H1 (cell line): ENCODE measurements around the gene WNT7A. TPM values are rescaled to one million over a fixed set of nuclear protein-coding genes. Genes with fewer than 3 reads are reported as not detected.

Experiments
- CTCF ChIA-PET: fragments of 300-600 bp; sonication (Branson Sonifier 250); formaldehyde crosslinking; loops from one replicate; lab custom pipeline; 2021; ENCODE audit not compliant: partially characterized antibody; lab: Charles Lee
- POLR2A ChIA-PET: fragments of 300-600 bp; sonication (Branson Sonifier 250); formaldehyde crosslinking; loops from one replicate; lab custom pipeline; 2021; ENCODE audit warnings: inconsistent platforms; ENCODE audit not compliant: partially characterized antibody; lab: Charles Lee
- DNase-seq, 2 experiments: peaks; one replicate each; pipeline versions ENCODE4 v3.0.0 to v3.0.0-alpha.2; 2010 to 2022; ENCODE audit warnings: low spot score in 2 of 2, low read depth in 1 of 2, mixed read lengths in 1 of 2
- FAIRE-seq: peaks from 2 replicates; lab custom pipeline; 2011; peaks lifted over from hg19 to GRCh38; lab: Jason Lieb, UNC
- H2AFZ ChIP-seq: 2 replicates; pipeline ENCODE4 v1.8.1; 2012; ENCODE audit warnings: low read length, inconsistent platforms
- H2AK5ac ChIP-seq: 2 replicates; pipeline ENCODE4 v1.6.1; 2013; ENCODE audit warnings: low read depth, low read length
- H2BK120ac ChIP-seq: replicated peaks from 2 replicates; pipeline ENCODE3; 2013; ENCODE audit warnings: low read depth, low read length, inconsistent platforms
- H2BK12ac ChIP-seq: 2 replicates; pipeline ENCODE4 v1.6.1; 2013; ENCODE audit warnings: low read depth, low read length
- H2BK15ac ChIP-seq: 2 replicates; pipeline ENCODE4 v1.6.1; 2013; ENCODE audit warnings: low read length
- H2BK20ac ChIP-seq: 2 replicates; pipeline ENCODE4 v1.6.1; 2013; ENCODE audit warnings: low read length
- H2BK5ac ChIP-seq: 2 replicates; pipeline ENCODE4 v1.6.1; 2013; ENCODE audit warnings: low read depth, low read length
- H3K14ac ChIP-seq: 2 replicates; pipeline ENCODE4 v1.6.1; 2013; ENCODE audit warnings: inconsistent platforms; ENCODE audit not compliant: insufficient read length
- H3K18ac ChIP-seq: 2 replicates; pipeline ENCODE4 v1.6.1; 2013; ENCODE audit warnings: low read length; ENCODE audit errors: extremely low read depth
- H3K23ac ChIP-seq: 2 replicates; pipeline ENCODE4 v1.6.1; 2013; ENCODE audit warnings: inconsistent platforms; ENCODE audit not compliant: insufficient read length
- H3K23me2 ChIP-seq: 2 replicates; pipeline ENCODE4 v1.6.1; 2013; ENCODE audit warnings: low read depth, low read length
- H3K27ac ChIP-seq: 2 replicates; pipeline ENCODE4 v1.6.1; 2011; ENCODE audit warnings: low read depth, low read length, inconsistent platforms
- H3K27me3 ChIP-seq, 4 experiments: replicated peaks in 1 of 4; 1 replicate in 1 of 4; 2 replicates in 3 of 4; pipeline versions ENCODE4 v1.6.1 to v1.8.1; 2011 to 2013; ENCODE audit warnings: low read length in 3 of 4, mild to moderate bottlenecking in 3 of 4, inconsistent platforms in 2 of 4, mixed read lengths in 2 of 4, moderate library complexity in 1 of 4; ENCODE audit not compliant: control insufficient read depth in 3 of 4, insufficient read depth in 3 of 4; ENCODE audit errors: extremely low read depth in 1 of 4
- H3K36me3 ChIP-seq, 4 experiments: 2 replicates each; pipeline versions ENCODE4 v1.6.1 to v1.8.1; 2011 to 2013; ENCODE audit warnings: mild to moderate bottlenecking in 4 of 4, low read length in 3 of 4, moderate library complexity in 2 of 4, control low read depth in 1 of 4, inconsistent platforms in 1 of 4; ENCODE audit not compliant: insufficient read depth in 4 of 4, control insufficient read depth in 2 of 4
- H3K4ac ChIP-seq: replicated peaks from 2 replicates; pipeline ENCODE3; 2013; ENCODE audit warnings: low read length, low read depth, mixed read lengths, inconsistent platforms; ENCODE audit not compliant: insufficient read length
- H3K4me1 ChIP-seq, 4 experiments: replicated peaks in 1 of 4; 1 replicate in 1 of 4; 2 replicates in 3 of 4; pipeline versions ENCODE4 v1.6.1 to v1.8.1; 2011 to 2013; ENCODE audit warnings: low read length in 3 of 4, inconsistent platforms in 2 of 4, mixed read lengths in 1 of 4; ENCODE audit not compliant: insufficient read depth in 4 of 4, control insufficient read depth in 3 of 4
- H3K4me2 ChIP-seq, 2 experiments: 2 replicates each; pipeline versions ENCODE4 v1.6.1 to v1.8.1; 2011 to 2013; ENCODE audit warnings: low read depth in 2 of 2, low read length in 2 of 2, control low read depth in 1 of 2, inconsistent platforms in 1 of 2, mild to moderate bottlenecking in 1 of 2; ENCODE audit not compliant: insufficient read depth in 1 of 2
- H3K4me3 ChIP-seq, 4 experiments: fragments of 200-600, 300-600 bp in 1 of 4; sonication (generic), shearing (Covaris generic), sonication (Bioruptor Twin) in 1 of 4; 2 replicates each; pipeline versions ENCODE4 v1.5.1 to v1.8.1; 2011 to 2016; ENCODE audit warnings: low read length in 4 of 4, low read depth in 3 of 4, control low read depth in 2 of 4, inconsistent platforms in 2 of 4, mild to moderate bottlenecking in 2 of 4, mixed read lengths in 1 of 4, moderate library complexity in 1 of 4; ENCODE audit not compliant: insufficient read depth in 2 of 4; ENCODE audit errors: extremely low read depth in 1 of 4
- H3K56ac ChIP-seq: replicated peaks from 2 replicates; pipeline ENCODE3; 2013; ENCODE audit warnings: low read depth, mild to moderate bottlenecking, mixed read lengths, low read length, inconsistent platforms; ENCODE audit not compliant: insufficient read length
- H3K79me1 ChIP-seq: 2 replicates; pipeline ENCODE4 v1.6.1; 2013; ENCODE audit warnings: low read depth, low read length, control low read depth
- H3K79me2 ChIP-seq, 2 experiments: 2 replicates each; pipeline versions ENCODE4 v1.6.1 to v1.8.1; 2012 to 2013; ENCODE audit warnings: low read length in 2 of 2, mild to moderate bottlenecking in 2 of 2, inconsistent platforms in 1 of 2; ENCODE audit not compliant: insufficient read depth in 2 of 2, control insufficient read depth in 1 of 2
- H3K9ac ChIP-seq, 4 experiments: replicated peaks in 1 of 4; 1 replicate in 1 of 4; 2 replicates in 3 of 4; pipeline versions ENCODE4 v1.6.1 to v1.8.1; 2011 to 2013; ENCODE audit warnings: low read depth in 3 of 4, low read length in 3 of 4, control low read depth in 2 of 4, mild to moderate bottlenecking in 2 of 4, moderate library complexity in 2 of 4, inconsistent platforms in 1 of 4; ENCODE audit errors: extremely low read depth in 1 of 4
- H3K9me3 ChIP-seq, 2 experiments: 2 replicates each; pipeline versions ENCODE4 v1.6.1 to v1.8.1; 2012 to 2013; ENCODE audit warnings: mild to moderate bottlenecking in 2 of 2, moderate library complexity in 2 of 2, control low read depth in 1 of 2, inconsistent platforms in 1 of 2, low read depth in 1 of 2, low read length in 1 of 2, mixed read lengths in 1 of 2; ENCODE audit not compliant: insufficient read depth in 2 of 2
- H4K20me1 ChIP-seq, 2 experiments: replicated peaks in 1 of 2; 2 replicates each; pipeline versions ENCODE3 to v1.8.1; 2011 to 2013; ENCODE audit warnings: inconsistent platforms in 2 of 2, low read length in 2 of 2, mild to moderate bottlenecking in 1 of 2; ENCODE audit not compliant: insufficient read depth in 2 of 2, control insufficient read depth in 1 of 2
- H4K5ac ChIP-seq: 2 replicates; pipeline ENCODE4 v1.6.1; 2013; ENCODE audit warnings: low read length, low read depth, mixed read lengths, inconsistent platforms; ENCODE audit not compliant: insufficient read length
- H4K8ac ChIP-seq: 2 replicates; pipeline ENCODE4 v1.8.0; 2013; ENCODE audit warnings: mild to moderate bottlenecking, moderate library complexity, low read length, inconsistent platforms; ENCODE audit not compliant: insufficient read depth; ENCODE audit errors: extremely low read depth
- H4K91ac ChIP-seq: replicated peaks from 2 replicates; pipeline ENCODE3; 2013; ENCODE audit warnings: low read length, mixed read lengths, inconsistent platforms; ENCODE audit not compliant: insufficient read length
- ATF3 ChIP-seq: IDR thresholded peaks from 2 replicates; pipeline ENCODE4 v1.6.1; 2011; ENCODE audit warnings: low read depth, mild to moderate bottlenecking, low read length; ENCODE audit not compliant: insufficient read depth
- JUND ChIP-seq: IDR thresholded peaks from 2 replicates; pipeline ENCODE4 v1.6.1; 2011; ENCODE audit warnings: mild to moderate bottlenecking, improper control_type of control experiment, low read length
- KDM4A ChIP-seq: IDR thresholded peaks from one replicate; pipeline ENCODE4 v1.7.1; 2012; ENCODE audit warnings: low read depth, mild to moderate bottlenecking, moderate library complexity, low read length, inconsistent platforms; ENCODE audit not compliant: severe bottlenecking
- PHF8 ChIP-seq: fragments of 200-600 bp; sonication (generic); conservative IDR thresholded peaks from 2 replicates; pipeline ENCODE4 v1.7.1; 2012; ENCODE audit warnings: low read depth, mild to moderate bottlenecking, inconsistent platforms, low read length, moderate library complexity
- SIN3A ChIP-seq, 2 experiments: IDR thresholded peaks in 1 of 2; conservative IDR thresholded peaks in 1 of 2; 2 replicates each; pipeline ENCODE4 v1.6.1; 2011 to 2012; ENCODE audit warnings: low read length in 2 of 2, improper control_type of control experiment in 1 of 2, low read depth in 1 of 2, mild to moderate bottlenecking in 1 of 2
- SIX5 ChIP-seq: IDR thresholded peaks from 2 replicates; pipeline ENCODE4 v1.6.1; 2011; ENCODE audit warnings: mild to moderate bottlenecking, low read depth, low read length
- TAF1 ChIP-seq: IDR thresholded peaks from 2 replicates; pipeline ENCODE4 v1.6.1; 2011; ENCODE audit warnings: mild to moderate bottlenecking, low read depth, low read length
- TAF7 ChIP-seq: optimal IDR thresholded peaks from 2 replicates; pipeline ENCODE3; 2011; ENCODE audit warnings: low read depth, mild to moderate bottlenecking, inconsistent platforms, low read length, moderate library complexity, borderline replicate concordance
- TBP ChIP-seq: IDR thresholded peaks from 2 replicates; pipeline ENCODE4 v1.6.1; 2011; ENCODE audit warnings: low read depth, low read length, improper control_type of control experiment
- USF2 ChIP-seq: IDR thresholded peaks from 2 replicates; pipeline ENCODE4 v1.6.1; 2011; ENCODE audit warnings: low read length, improper control_type of control experiment
- ZNF274 ChIP-seq: IDR thresholded peaks from 2 replicates; pipeline ENCODE4 v1.7.0; 2012; ENCODE audit warnings: low read length, borderline replicate concordance; ENCODE audit errors: extremely low read depth
- WGBS, 2 experiments: shearing (Covaris generic) in 1 of 2; methylation state at CpG; one replicate each; pipeline versions ENCODE4 v1.1.6 to v1.1.7; 2013 to 2015; ENCODE audit warnings: low lambda C conversion rate in 2 of 2, mixed read lengths in 2 of 2, inconsistent platforms in 1 of 2, low coverage in 1 of 2, missing lambda C conversion rate in 1 of 2; ENCODE audit not compliant: insufficient replicate concordance in 2 of 2, insufficient coverage in 1 of 2, insufficient read length in 1 of 2; ENCODE audit errors: extremely low coverage in 1 of 2, missing lambda C conversion rate in 1 of 2; 5-methylcytosine and 5-hydroxymethylcytosine counted together
- polyA plus RNA-seq, 7 experiments: library from polyadenylated mRNA; depleted of rRNA in 3 of 7; stranded (reverse) in 5 of 7; unstranded in 2 of 7; fragments of >200 nt in 5 of 7; fragments of 200-250 nt in 2 of 7; gene quantifications; 1 replicate in 5 of 7; 2 replicates in 1 of 7; 4 replicates in 1 of 7; pipeline versions ENCODE4 v1.2.1 to v1.2.3, GENCODE V29; 2011 to 2013; ENCODE audit warnings: missing spikeins in 2 of 7, mixed read lengths in 2 of 7
- total RNA-seq: library from RNA; stranded (reverse); fragmentation: NEBNext Ultra II Directional; extraction: Animal tissue kit (Norgen Biotek cat#: 25700); gene quantifications from 2 replicates; pipeline ENCODE4 v1.2.1, GENCODE V29; 2021

WNT7A gene
- total and polyA plus RNA-seq, 2 of the 8 experiments (the other 6 are each of a cell fraction or from before 2014, with no cell fraction given) = 0.02 TPM; not detected in 1

GRCh38 chr3:13822871-13823585, 56.8 kb downstream of the WNT7A start:
- WGBS, 2 experiments = 87% methylated on average over 8 of the region's 8 CpGs; no CpG with 5 or more reads in 1 of the 2 experiments
- H2AFZ ChIP-seq = no peak overlapping the region
- H3K56ac ChIP-seq = no peak overlapping the region
- H2BK20ac ChIP-seq = no peak overlapping the region
- H2BK15ac ChIP-seq = no peak overlapping the region
- H3K27ac ChIP-seq = no peak overlapping the region
- peaks cover 0 to 2% (median 0%) of the 10 kb centered on the region in 4 experiments; a peak in 1 of 7 replicates for H3K4me1 ChIP-seq
- H3K4me3 ChIP-seq = no peak overlapping the region
- peaks cover 0 to 5% of the 10 kb centered on the region in 2 experiments; a peak in 1 of 4 replicates for H3K9me3 ChIP-seq
- ChIA-PET CTCF (interaction anchor here (1.3 to 1.6 kb wide), 3 partner anchors 9 to 593 kb away, joined by 3 to 5 read pairs (median 4); no protein-coding TSS in a partner anchor), POLR2A (no interaction called here)
- no peak overlapping the region for H4K5ac ChIP-seq
- no peak overlapping the region for H2BK5ac ChIP-seq
- H3K23me2 ChIP-seq = no peaks in the 10 kb centered on the region
- H2BK120ac ChIP-seq = no peak overlapping the region
- no peak for DNase-seq
- no peaks in the 10 kb centered on the region for H3K36me3 ChIP-seq
- no peak overlapping the region for H2AK5ac ChIP-seq
- no peaks in the 10 kb centered on the region for H3K79me2 ChIP-seq
- no peaks in the 10 kb centered on the region for H3K79me1 ChIP-seq
- H3K9ac ChIP-seq = no peak overlapping the region
- FAIRE-seq = no peak
- no peak overlapping the region for H3K14ac ChIP-seq
- no peak overlapping the region for H3K18ac ChIP-seq
- H4K91ac ChIP-seq = no peak overlapping the region
- no peak overlapping the region for H3K4me2 ChIP-seq
- no peaks in the 10 kb centered on the region for H4K20me1 ChIP-seq
- H4K8ac ChIP-seq = no peak overlapping the region
- H3K4ac ChIP-seq = no peak overlapping the region
- H3K27me3 ChIP-seq = no peaks in the 10 kb centered on the region; a peak in 1 of 7 replicates
- no peak overlapping the region for H2BK12ac ChIP-seq
- H3K23ac ChIP-seq = no peak overlapping the region
- no peak for TF ChIP-seq ATF3
- TF ChIP-seq PHF8 = no peak
- no peak for TF ChIP-seq TAF1
- no peak for TF ChIP-seq SIX5
- TF ChIP-seq SIN3A (conservative IDR thresholded peaks at IDR 0.05 in 1 of 2, IDR thresholded peaks at IDR 0.05 in 1 of 2; ENCODE audit: low read depth in 1 of 2, low read length in 2 of 2) = no peak
- TF ChIP-seq KDM4A = no peak
- no peak for TF ChIP-seq ZNF274
- TF ChIP-seq TBP = no peak
- TF ChIP-seq JUND = no peak
- no peak for TF ChIP-seq TAF7
- no peak for TF ChIP-seq USF2
